Astrocyte (in vitro differentiated cells and primary cell): Measurements from ENCODE around the gene TMEM178B. TPM values are rescaled to one million over a fixed set of nuclear protein-coding genes. Genes with fewer than 3 reads are reported as not detected.

Experiments used
- DNase-seq: peaks from one replicate; pipeline ENCODE4 v3.0.0-alpha.2; 2010; ENCODE audit warnings: low read depth
- FAIRE-seq: peaks from 2 replicates; lab custom pipeline; 2011; peaks lifted over from hg19 to GRCh38; lab: Jason Lieb, UNC
- H2AFZ ChIP-seq: 2 replicates; pipeline ENCODE4 v1.6.0; 2012; ENCODE audit warnings: low read depth, low read length, inconsistent platforms
- H3K27ac ChIP-seq: 2 replicates; pipeline ENCODE4 v1.5.1; 2011; ENCODE audit warnings: low read depth, low read length, inconsistent platforms
- H3K27me3 ChIP-seq: 2 replicates; pipeline ENCODE4 v1.6.0; 2011; ENCODE audit warnings: low read length, inconsistent platforms; ENCODE audit not compliant: insufficient read depth
- H3K36me3 ChIP-seq: 2 replicates; pipeline ENCODE4 v1.5.1; 2011; ENCODE audit warnings: low read length, inconsistent platforms; ENCODE audit not compliant: insufficient read depth
- H3K4me1 ChIP-seq: 2 replicates; pipeline ENCODE4 v1.5.1; 2011; ENCODE audit warnings: low read length, inconsistent platforms; ENCODE audit not compliant: insufficient read depth
- H3K4me2 ChIP-seq: 2 replicates; pipeline ENCODE4 v1.6.0; 2012; ENCODE audit warnings: low read length, inconsistent platforms
- H3K4me3 ChIP-seq: 2 replicates; pipeline ENCODE4 v1.5.1; 2011; ENCODE audit warnings: low read depth, mild to moderate bottlenecking, low read length, inconsistent platforms; ENCODE audit not compliant: insufficient read depth
- H3K79me2 ChIP-seq: 2 replicates; pipeline ENCODE4 v1.6.0; 2012; ENCODE audit warnings: mild to moderate bottlenecking, low read length, inconsistent platforms; ENCODE audit not compliant: insufficient read depth
- H3K9ac ChIP-seq: 2 replicates; pipeline ENCODE4 v1.6.0; 2012; ENCODE audit warnings: mild to moderate bottlenecking, low read length, inconsistent platforms
- H3K9me3 ChIP-seq: 2 replicates; pipeline ENCODE4 v1.5.1; 2012; ENCODE audit warnings: low read depth, mild to moderate bottlenecking, low read length, inconsistent platforms; ENCODE audit not compliant: insufficient read depth
- H4K20me1 ChIP-seq: 2 replicates; pipeline ENCODE4 v1.6.0; 2012; ENCODE audit warnings: low read length, inconsistent platforms; ENCODE audit not compliant: insufficient read depth
- H3K27ac Mint-ChIP-seq: one replicate; pipeline ENCODE4 v1.8.0; 2021; ENCODE audit warnings: mild to moderate bottlenecking, mixed read lengths; ENCODE audit not compliant: unreplicated experiment
- H3K27me3 Mint-ChIP-seq: one replicate; pipeline ENCODE4 v1.8.0; 2021; ENCODE audit warnings: low read depth, mixed read lengths; ENCODE audit not compliant: unreplicated experiment
- H3K36me3 Mint-ChIP-seq: one replicate; pipeline ENCODE4 v1.8.0; 2021; ENCODE audit warnings: low read depth, mixed read lengths; ENCODE audit not compliant: unreplicated experiment
- H3K4me1 Mint-ChIP-seq: one replicate; pipeline ENCODE4 v1.8.0; 2021; ENCODE audit warnings: low read depth, mixed read lengths; ENCODE audit not compliant: unreplicated experiment
- H3K4me3 Mint-ChIP-seq: one replicate; pipeline ENCODE4 v1.8.0; 2021; ENCODE audit warnings: mild to moderate bottlenecking, moderate library complexity, mixed read lengths; ENCODE audit not compliant: unreplicated experiment
- H3K9me3 Mint-ChIP-seq: one replicate; pipeline ENCODE4 v1.8.0; 2021; ENCODE audit warnings: mild to moderate bottlenecking, mixed read lengths; ENCODE audit not compliant: unreplicated experiment
- EZH2 ChIP-seq: IDR thresholded peaks from 2 replicates; pipeline ENCODE4 v1.6.1; 2012; ENCODE audit warnings: mild to moderate bottlenecking, low read length, inconsistent platforms; ENCODE audit not compliant: insufficient read depth
- total RNA-seq: library from RNA; stranded (reverse); gene quantifications from 2 replicates; pipeline ENCODE4 v1.2.1, GENCODE V29; 2021
- TF ChIP-seq, protein P1 (sequence below): IDR thresholded peaks from 2 replicates; pipeline ENCODE4 v1.5.1; 2011; ENCODE audit warnings: low read depth, mild to moderate bottlenecking, inconsistent platforms, low read length, moderate library complexity; ENCODE audit not compliant: insufficient read depth

The TMEM178B gene
- total RNA-seq, 1 donor from 2014 or later, result 3.9 TPM

DNA sequence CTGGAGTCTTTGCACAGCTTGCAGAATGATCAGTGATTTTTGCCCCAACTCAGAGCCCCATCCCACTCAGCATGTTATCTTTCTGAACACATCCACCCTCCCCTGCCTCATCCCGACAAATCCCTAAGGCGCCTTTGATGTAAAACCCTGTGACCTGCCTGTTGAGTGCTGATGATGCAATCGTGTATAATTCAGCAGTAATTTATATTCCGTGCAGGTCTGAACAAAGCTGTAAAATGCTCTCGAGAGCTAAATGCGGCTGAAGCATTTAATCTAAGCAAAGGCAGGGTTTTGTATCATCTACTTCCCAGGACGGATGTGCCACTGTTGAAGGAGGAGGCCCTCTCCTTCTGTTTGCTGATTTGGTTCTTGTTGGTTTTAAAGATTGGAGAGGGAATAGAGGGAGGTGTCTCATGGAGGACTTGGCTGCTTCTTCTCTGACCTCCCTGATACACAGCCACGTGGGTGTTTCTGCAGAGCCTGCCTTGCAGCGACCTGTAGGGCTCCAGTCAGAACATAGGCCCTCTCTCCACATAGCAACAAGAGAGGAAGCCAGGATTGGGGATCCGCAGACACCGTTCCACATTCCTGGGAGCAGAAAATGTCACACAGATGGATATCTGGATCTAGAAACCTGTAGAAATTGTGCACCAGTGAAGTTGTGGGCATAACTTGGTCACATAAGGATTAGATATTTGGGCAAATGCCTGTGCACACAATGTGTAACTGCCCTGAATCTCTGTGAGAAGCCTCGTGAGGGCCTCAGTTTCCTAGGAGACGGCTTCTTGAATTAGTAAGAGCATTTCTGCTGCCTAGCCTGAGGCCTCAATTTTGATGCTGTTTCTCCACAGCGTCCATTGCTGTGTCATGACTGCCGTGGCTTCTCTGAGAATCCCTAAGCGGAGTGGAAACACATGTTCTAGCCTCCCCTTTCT is 387.2 kb downstream of the TMEM178B start:
- TF ChIP-seq, protein P1, sequence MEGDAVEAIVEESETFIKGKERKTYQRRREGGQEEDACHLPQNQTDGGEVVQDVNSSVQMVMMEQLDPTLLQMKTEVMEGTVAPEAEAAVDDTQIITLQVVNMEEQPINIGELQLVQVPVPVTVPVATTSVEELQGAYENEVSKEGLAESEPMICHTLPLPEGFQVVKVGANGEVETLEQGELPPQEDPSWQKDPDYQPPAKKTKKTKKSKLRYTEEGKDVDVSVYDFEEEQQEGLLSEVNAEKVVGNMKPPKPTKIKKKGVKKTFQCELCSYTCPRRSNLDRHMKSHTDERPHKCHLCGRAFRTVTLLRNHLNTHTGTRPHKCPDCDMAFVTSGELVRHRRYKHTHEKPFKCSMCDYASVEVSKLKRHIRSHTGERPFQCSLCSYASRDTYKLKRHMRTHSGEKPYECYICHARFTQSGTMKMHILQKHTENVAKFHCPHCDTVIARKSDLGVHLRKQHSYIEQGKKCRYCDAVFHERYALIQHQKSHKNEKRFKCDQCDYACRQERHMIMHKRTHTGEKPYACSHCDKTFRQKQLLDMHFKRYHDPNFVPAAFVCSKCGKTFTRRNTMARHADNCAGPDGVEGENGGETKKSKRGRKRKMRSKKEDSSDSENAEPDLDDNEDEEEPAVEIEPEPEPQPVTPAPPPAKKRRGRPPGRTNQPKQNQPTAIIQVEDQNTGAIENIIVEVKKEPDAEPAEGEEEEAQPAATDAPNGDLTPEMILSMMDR, result no peak
- no peak for TF ChIP-seq EZH2
- Histone ChIP-seq H3K36me3 (no peaks in the 10 kb centered on the region), H3K4me2 (no peak overlapping the region), H3K4me3 (no peak overlapping the region), H3K9ac (no peak overlapping the region), H3K9me3 (no peaks in the 10 kb centered on the region), H2AFZ (no peak overlapping the region), H3K79me2 (no peaks in the 10 kb centered on the region), H3K4me1 (peaks cover 6% of the 10 kb centered on the region), H4K20me1 (no peaks in the 10 kb centered on the region), H3K27ac (no peak overlapping the region), H3K27me3 (no peaks in the 10 kb centered on the region)
- H3K4me1 Mint-ChIP-seq, result peaks cover 11% of the 10 kb centered on the region
- DNase-seq, result no peak
- no peak overlapping the region for H3K4me3 Mint-ChIP-seq
- H3K36me3 Mint-ChIP-seq, result no peaks in the 10 kb centered on the region
- peaks cover 3% of the 10 kb centered on the region for H3K27me3 Mint-ChIP-seq
- no peak for FAIRE-seq
- no peaks in the 10 kb centered on the region for H3K9me3 Mint-ChIP-seq
- H3K27ac Mint-ChIP-seq, result no peak overlapping the region

- DNase-seq (no peak), FAIRE-seq (no peak)
- Mint-ChIP-seq H3K27me3 (peaks cover 3% of the 10 kb centered on the region), H3K4me1 (peaks cover 11% of the 10 kb centered on the region), H3K9me3 (no peaks in the 10 kb centered on the region), H3K4me3 (no peak overlapping the region), H3K36me3 (no peaks in the 10 kb centered on the region), H3K27ac (no peak overlapping the region)
- TF ChIP-seq, protein P1, result no peak
- TF ChIP-seq EZH2, result no peak
- H3K79me2 ChIP-seq, result no peaks in the 10 kb centered on the region
- no peak overlapping the region for H3K4me3 ChIP-seq
- no peaks in the 10 kb centered on the region for H3K9me3 ChIP-seq
- H3K9ac ChIP-seq, result no peak overlapping the region
- H3K4me2 ChIP-seq, result no peak overlapping the region
- no peak overlapping the region for H2AFZ ChIP-seq
- H3K36me3 ChIP-seq, result no peaks in the 10 kb centered on the region
- H4K20me1 ChIP-seq, result no peaks in the 10 kb centered on the region
- no peak overlapping the region for H3K27ac ChIP-seq
- peaks cover 6% of the 10 kb centered on the region for H3K4me1 ChIP-seq
- no peaks in the 10 kb centered on the region for H3K27me3 ChIP-seq
Measured at GRCh38 chr7:141461924-141462323, 388.1 kb downstream of the TMEM178B start.

DNA sequence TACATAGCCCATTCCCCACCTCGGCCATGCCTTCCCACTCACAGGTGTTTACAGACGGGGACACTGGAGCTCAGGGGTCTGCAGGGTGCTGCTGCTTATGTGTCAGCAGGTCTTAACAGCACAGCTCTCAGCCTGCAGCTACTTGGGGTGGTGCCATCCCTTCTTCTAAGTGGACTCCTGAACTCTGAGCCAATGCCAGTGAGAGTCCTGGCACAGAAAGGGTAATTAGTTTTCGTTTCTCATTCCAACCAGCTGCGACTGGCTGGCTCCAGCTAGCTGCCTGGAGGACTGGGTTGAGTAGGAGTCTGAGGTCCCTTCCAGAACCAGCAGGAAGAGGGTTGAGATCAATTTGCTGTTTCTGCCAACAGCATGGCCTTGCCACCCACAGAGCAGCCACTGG is 389.1 kb downstream of the TMEM178B start:
- Histone ChIP-seq H3K27ac (no peak overlapping the region), H3K4me1 (peaks cover 6% of the 10 kb centered on the region), H4K20me1 (no peaks in the 10 kb centered on the region), H3K4me2 (no peak overlapping the region), H3K4me3 (no peak overlapping the region), H3K36me3 (no peaks in the 10 kb centered on the region), H3K9me3 (no peaks in the 10 kb centered on the region), H2AFZ (no peak overlapping the region), H3K79me2 (no peaks in the 10 kb centered on the region), H3K9ac (no peak overlapping the region), H3K27me3 (no peaks in the 10 kb centered on the region)
- Mint-ChIP-seq H3K4me1 (peaks cover 11% of the 10 kb centered on the region), H3K27ac (no peak overlapping the region), H3K9me3 (no peaks in the 10 kb centered on the region), H3K4me3 (no peak overlapping the region), H3K27me3 (peaks cover 3% of the 10 kb centered on the region), H3K36me3 (no peaks in the 10 kb centered on the region)
- no peak for TF ChIP-seq EZH2
- FAIRE-seq (no peak), DNase-seq (no peak)
